ENCODE measurements around the gene JUP. TPM values are rescaled to one million over a fixed set of nuclear protein-coding genes. Genes with fewer than 3 reads are reported as not detected.

The JUP gene
- total RNA-seq, 1 experiment from 2014 or later = 224 TPM

DNA sequence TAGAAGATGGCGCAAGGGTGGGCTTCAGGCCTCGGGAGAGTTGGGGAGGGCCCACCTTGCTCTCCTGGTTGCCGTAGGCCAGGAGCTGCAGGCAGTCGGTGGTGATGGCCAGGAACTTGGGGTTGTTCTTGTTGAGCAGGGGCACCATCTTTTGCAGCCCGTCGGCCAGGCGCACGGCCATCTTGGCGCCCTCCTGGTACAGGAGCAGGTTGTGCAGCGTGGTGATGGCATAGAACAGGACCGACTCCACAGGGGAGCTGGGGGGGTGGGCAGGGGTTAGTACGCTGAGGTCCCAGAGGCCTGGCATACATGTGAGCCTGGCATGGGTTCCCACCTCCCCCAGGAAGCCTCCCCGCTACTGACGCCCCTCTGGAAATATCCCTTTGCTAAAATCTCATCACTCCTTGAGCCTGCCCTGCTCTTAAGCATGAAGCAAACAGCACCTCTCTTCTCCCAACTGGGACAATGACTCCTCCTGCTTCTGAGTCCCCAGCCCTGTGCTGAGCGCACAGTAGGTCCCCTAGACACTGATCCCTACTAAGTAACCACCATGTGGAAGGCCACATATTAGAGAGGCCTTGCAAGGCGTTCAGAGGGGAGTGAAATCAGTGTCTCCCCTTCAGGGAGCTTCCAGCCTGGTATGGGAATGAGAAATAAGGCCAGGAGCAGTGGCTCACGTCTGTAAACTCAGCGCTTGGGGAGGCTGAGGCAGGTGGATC is 19.0 kb downstream of the JUP start:
- H4K20me1 ChIP-seq (ENCODE audit: insufficient read depth) = no peaks in the 10 kb centered on the region
- peaks cover 12 to 13% of the 10 kb centered on the region in 2 experiments for H3K4me1 ChIP-seq (ENCODE audit: control insufficient read depth in 1 of 2, insufficient read depth in 2 of 2, low read length in 2 of 2)
- TF ChIP-seq ZFX (IDR thresholded peaks at IDR 0.05) (no peak), FOSL1 (IDR thresholded peaks at IDR 0.05; ENCODE audit: low read depth) (no peak), CEBPB (IDR thresholded peaks at IDR 0.05; ENCODE audit: low read depth) (no peak), EZH2 (IDR thresholded peaks at IDR 0.05) (no peak), POLR2A (IDR thresholded peaks at IDR 0.05; ENCODE audit: borderline replicate concordance, extremely low read depth, insufficient read depth, insufficient read length) (no peak), EGR1 (IDR thresholded peaks at IDR 0.05; ENCODE audit: low read depth) (no peak), RAD21 (IDR thresholded peaks at IDR 0.05; ENCODE audit: low read depth) (no peak), SRF (IDR thresholded peaks at IDR 0.05; ENCODE audit: low read depth) (no peak), SIN3A (IDR thresholded peaks at IDR 0.05; ENCODE audit: low read depth) (no peak), POLR2AphosphoS5 (IDR thresholded peaks at IDR 0.05; ENCODE audit: low read depth, low read length) (no peak), EZH2phosphoT487 (IDR thresholded peaks at IDR 0.05; ENCODE audit: borderline replicate concordance) (no peak), ZNF274 (IDR thresholded peaks at IDR 0.05; ENCODE audit: low read depth, low read length) (no peak), SP1 (IDR thresholded peaks at IDR 0.05; ENCODE audit: low read depth) (no peak), CBX3 (IDR thresholded peaks at IDR 0.05; ENCODE audit: low read depth) (no peak), JUND (IDR thresholded peaks at IDR 0.05) (no peak), YY1 (IDR thresholded peaks at IDR 0.05; ENCODE audit: extremely low read depth, insufficient replicate concordance, low read depth, low read length) (no peak)
- TF ChIP-seq, protein P1, sequence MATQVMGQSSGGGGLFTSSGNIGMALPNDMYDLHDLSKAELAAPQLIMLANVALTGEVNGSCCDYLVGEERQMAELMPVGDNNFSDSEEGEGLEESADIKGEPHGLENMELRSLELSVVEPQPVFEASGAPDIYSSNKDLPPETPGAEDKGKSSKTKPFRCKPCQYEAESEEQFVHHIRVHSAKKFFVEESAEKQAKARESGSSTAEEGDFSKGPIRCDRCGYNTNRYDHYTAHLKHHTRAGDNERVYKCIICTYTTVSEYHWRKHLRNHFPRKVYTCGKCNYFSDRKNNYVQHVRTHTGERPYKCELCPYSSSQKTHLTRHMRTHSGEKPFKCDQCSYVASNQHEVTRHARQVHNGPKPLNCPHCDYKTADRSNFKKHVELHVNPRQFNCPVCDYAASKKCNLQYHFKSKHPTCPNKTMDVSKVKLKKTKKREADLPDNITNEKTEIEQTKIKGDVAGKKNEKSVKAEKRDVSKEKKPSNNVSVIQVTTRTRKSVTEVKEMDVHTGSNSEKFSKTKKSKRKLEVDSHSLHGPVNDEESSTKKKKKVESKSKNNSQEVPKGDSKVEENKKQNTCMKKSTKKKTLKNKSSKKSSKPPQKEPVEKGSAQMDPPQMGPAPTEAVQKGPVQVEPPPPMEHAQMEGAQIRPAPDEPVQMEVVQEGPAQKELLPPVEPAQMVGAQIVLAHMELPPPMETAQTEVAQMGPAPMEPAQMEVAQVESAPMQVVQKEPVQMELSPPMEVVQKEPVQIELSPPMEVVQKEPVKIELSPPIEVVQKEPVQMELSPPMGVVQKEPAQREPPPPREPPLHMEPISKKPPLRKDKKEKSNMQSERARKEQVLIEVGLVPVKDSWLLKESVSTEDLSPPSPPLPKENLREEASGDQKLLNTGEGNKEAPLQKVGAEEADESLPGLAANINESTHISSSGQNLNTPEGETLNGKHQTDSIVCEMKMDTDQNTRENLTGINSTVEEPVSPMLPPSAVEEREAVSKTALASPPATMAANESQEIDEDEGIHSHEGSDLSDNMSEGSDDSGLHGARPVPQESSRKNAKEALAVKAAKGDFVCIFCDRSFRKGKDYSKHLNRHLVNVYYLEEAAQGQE (IDR thresholded peaks at IDR 0.05; ENCODE audit: low read depth) = no peak
- peaks cover 61 to 62% of the 10 kb centered on the region in 2 experiments for H3K36me3 ChIP-seq (ENCODE audit: control insufficient read depth in 1 of 2, insufficient read depth in 2 of 2, low read length in 2 of 2)
- H2AFZ ChIP-seq (ENCODE audit: low read depth, low read length, poor library complexity, severe bottlenecking) = no peak overlapping the region
- RAD21 ChIA-PET (ENCODE audit: low non-redundant PET in 1 of 2, low total read pairs in 2 of 2, uncharacterized antibody in 2 of 2, unreplicated experiment in 2 of 2) = no interaction called here
- no peak overlapping the region for H3K27ac ChIP-seq (ENCODE audit: low read depth, low read length)
- H3K9ac ChIP-seq (ENCODE audit: low read length) = no peak overlapping the region
- intact Hi-C loops (cut with micrococcal nuclease) = no loop called here
- peaks cover 20% of the 10 kb centered on the region; the same call in 1 of the 2 replicates for H3K79me2 ChIP-seq (ENCODE audit: insufficient read depth, low read length)
- CTCF ChIA-PET = no interaction called here
- POLR2A ChIA-PET = interaction anchor here (0.6 kb wide), 1 partner anchor 18 kb away, joined by 5 read pairs; no protein-coding TSS in a partner anchor
- no peak for ATAC-seq
- no peak overlapping the region for H3K4me2 ChIP-seq (ENCODE audit: low read length)
- H3K4me3 ChIP-seq (replicated peaks in 1 of 2; ENCODE audit: low read depth in 1 of 2, low read length in 2 of 2) = no peak overlapping the region
- no peaks in the 10 kb centered on the region for H3K9me3 ChIP-seq (ENCODE audit: control insufficient read depth in 1 of 2, insufficient read depth in 1 of 2, low read depth in 1 of 2, low read length in 2 of 2)
- no peak for DNase-seq (ENCODE audit: low read depth, low spot score)
- no peaks in the 10 kb centered on the region for H3K27me3 ChIP-seq (ENCODE audit: insufficient read depth, low read length)
- H3K9me2 ChIP-seq (ENCODE audit: insufficient read depth) = no peaks in the 10 kb centered on the region
- no TSS peak for BruUV-seq (replicated peaks)

All from HCT116 (cell line).